GM23338 (cell line): ENCODE data around the gene MEIOC. TPM values are rescaled to one million over a fixed set of nuclear protein-coding genes. Genes with fewer than 3 reads are reported as not detected.

ENCODE experiments used
- ATAC-seq: fragments of 200-7000 bp; cut with Tn5 transposase; 3 replicates; pipeline ENCODE4 v1.9.1; 2020
- DNase-seq: peaks from one replicate; pipeline ENCODE4 v3.0.0-alpha.2; 2015; ENCODE audit warnings: low spot score
- H2AFZ ChIP-seq: fragments of 200-600 bp; sonication (generic); 2 replicates; pipeline ENCODE4 v1.8.0; 2016; ENCODE audit warnings: antibody characterized with exemption, mild to moderate bottlenecking, moderate library complexity
- H3F3A ChIP-seq: fragments of 200-600 bp; sonication (generic); replicated peaks from 2 replicates; pipeline ENCODE4 v1.8.0; 2017; ENCODE audit warnings: antibody characterized with exemption, mixed run types, low read depth
- H3K27ac ChIP-seq: fragments of 200-600 bp; sonication (generic); 2 replicates; pipeline ENCODE4 v1.6.1; 2016; ENCODE audit warnings: low read depth
- H3K27me3 ChIP-seq: fragments of 200-600 bp; sonication (generic); 2 replicates; pipeline ENCODE4 v1.8.0; 2016; ENCODE audit warnings: mild to moderate bottlenecking, mixed run types, moderate library complexity; ENCODE audit not compliant: insufficient read depth
- H3K36me3 ChIP-seq: fragments of 200-600 bp; sonication (generic); 2 replicates; pipeline ENCODE4 v1.8.0; 2016; ENCODE audit warnings: mild to moderate bottlenecking; ENCODE audit not compliant: insufficient read depth
- H3K4me1 ChIP-seq: fragments of 200-600 bp; sonication (generic); 2 replicates; pipeline ENCODE4 v1.8.0; 2016; ENCODE audit warnings: mild to moderate bottlenecking, moderate library complexity; ENCODE audit not compliant: insufficient read depth
- H3K4me2 ChIP-seq: fragments of 200-600 bp; sonication (generic); 2 replicates; pipeline ENCODE4 v1.7.1; 2017; ENCODE audit warnings: mixed run types
- H3K4me3 ChIP-seq: fragments of 200-600 bp; sonication (generic); 2 replicates; pipeline ENCODE4 v1.6.1; 2016; ENCODE audit warnings: mixed run types
- H3K79me2 ChIP-seq: fragments of 200-600 bp; sonication (generic); replicated peaks from 2 replicates; pipeline ENCODE4 v1.8.0; 2017; ENCODE audit warnings: mild to moderate bottlenecking; ENCODE audit not compliant: insufficient read depth
- H3K9me2 ChIP-seq: fragments of 200-600 bp; sonication (generic); 2 replicates; pipeline ENCODE4 v1.8.0; 2017; ENCODE audit not compliant: insufficient read depth
- H4K20me1 ChIP-seq: fragments of 200-600 bp; sonication (generic); replicated peaks from 2 replicates; pipeline ENCODE4 v1.8.0; 2017; ENCODE audit warnings: mild to moderate bottlenecking; ENCODE audit not compliant: insufficient read depth
- H3K27ac Mint-ChIP-seq: 2 replicates; pipeline ENCODE4 v1.8.0; 2020; ENCODE audit warnings: inconsistent platforms, mild to moderate bottlenecking, moderate library complexity, mixed read lengths
- H3K27me3 Mint-ChIP-seq: 3 replicates; pipeline ENCODE4 v1.8.0; 2022; ENCODE audit warnings: low read depth, mild to moderate bottlenecking, moderate library complexity, mixed read lengths, inconsistent platforms; ENCODE audit not compliant: insufficient read depth, poor library complexity
- H3K36me3 Mint-ChIP-seq: 3 replicates; pipeline ENCODE4 v1.8.0; 2021; ENCODE audit warnings: low read depth, mild to moderate bottlenecking, inconsistent platforms, moderate library complexity, mixed read lengths
- H3K4me1 Mint-ChIP-seq: 3 replicates; pipeline ENCODE4 v1.8.0; 2020; ENCODE audit warnings: mild to moderate bottlenecking, inconsistent platforms, mixed read lengths
- H3K4me3 Mint-ChIP-seq: 3 replicates; pipeline ENCODE4 v1.8.0; 2021; ENCODE audit warnings: moderate library complexity, mild to moderate bottlenecking, inconsistent platforms, mixed read lengths
- H3K9me3 Mint-ChIP-seq: 3 replicates; pipeline ENCODE4 v1.8.0; 2020; ENCODE audit warnings: moderate library complexity, mild to moderate bottlenecking, inconsistent platforms, mixed read lengths
- CREB1 ChIP-seq: fragments of 250-450 bp; sonication (Bioruptor Pico); IDR thresholded peaks from 2 replicates; pipeline ENCODE4 v1.5.0; 2020; ENCODE audit warnings: low read depth, mild to moderate bottlenecking, moderate library complexity
- CTCF ChIP-seq, 2 experiments: fragments of 200-600 bp in 1 of 2; sonication (generic) in 1 of 2; conservative IDR thresholded peaks; 2 replicates each; pipeline versions ENCODE4 v1.5.1 to v1.6.1; 2016 to 2017; ENCODE audit warnings: antibody characterized with exemption in 2 of 2, low read depth in 2 of 2, mild to moderate bottlenecking in 2 of 2, moderate library complexity in 1 of 2
- EZH2phosphoT487 ChIP-seq: fragments of 200-600 bp; sonication (generic); IDR thresholded peaks from one replicate; pipeline ENCODE4 v1.8.1; 2018; ENCODE audit warnings: antibody characterized with exemption; ENCODE audit not compliant: unreplicated experiment
- JUNB ChIP-seq: IDR thresholded peaks from one replicate; pipeline ENCODE4 v1.6.1; 2016; ENCODE audit warnings: antibody characterized with exemption; ENCODE audit not compliant: unreplicated experiment
- NANOG ChIP-seq: IDR thresholded peaks from 2 replicates; pipeline ENCODE4 v1.6.1; 2016; ENCODE audit warnings: antibody characterized with exemption, borderline replicate concordance
- POLR2AphosphoS5 ChIP-seq: IDR thresholded peaks from 2 replicates; pipeline ENCODE4 v1.6.1; 2016; ENCODE audit warnings: antibody characterized with exemption, low read depth
- REST ChIP-seq: IDR thresholded peaks from one replicate; pipeline ENCODE4 v1.6.1; 2018; ENCODE audit warnings: antibody characterized with exemption; ENCODE audit not compliant: unreplicated experiment
- STAT1 ChIP-seq: IDR thresholded peaks from one replicate; pipeline ENCODE4 v1.6.1; 2016; ENCODE audit warnings: antibody characterized with exemption; ENCODE audit not compliant: unreplicated experiment
- ZNF462 ChIP-seq: fragments of 250-450 bp; sonication (Bioruptor Pico); IDR thresholded peaks from 2 replicates; pipeline ENCODE4 v1.5.0; 2020; ENCODE audit warnings: mild to moderate bottlenecking, moderate library complexity
- polyA plus RNA-seq: library from polyadenylated mRNA; unstranded; fragments of >200 nt; fragmentation: Nextera tagmentation; extraction: Ambion mirVana; gene quantifications from 2 replicates; pipeline ENCODE4 v1.2.1, GENCODE V29; 2016
- total RNA-seq: library from RNA; depleted of rRNA; stranded (reverse); fragments of >200 nt; shearing (Covaris generic); gene quantifications from 2 replicates; pipeline ENCODE4 v1.2.3, GENCODE V29; 2014

MEIOC gene
- total and polyA plus RNA-seq, 2 experiments from 2014 or later: 2.1 to 23.8 TPM

GRCh38 chr17:44645341-44645740 lies 10.9 kb upstream of the MEIOC start (continued):
- TF ChIP-seq CTCF (conservative IDR thresholded peaks at IDR 0.05; ENCODE audit: low read depth in 2 of 2) (no peak), REST (no peak), POLR2AphosphoS5 (no peak)

- H3K79me2 ChIP-seq: no peaks in the 10 kb centered on the region
- Mint-ChIP-seq H3K36me3 (no peaks in the 10 kb centered on the region), H3K9me3 (no peaks in the 10 kb centered on the region), H3K4me1 (no peaks in the 10 kb centered on the region), H3K27ac (no peak overlapping the region), H3K4me3 (no peak overlapping the region), H3K27me3 (peaks cover 8% of the 10 kb centered on the region)
- H3F3A ChIP-seq: no peaks in the 10 kb centered on the region
- DNase-seq (no peak), ATAC-seq (no peak)
- no peak overlapping the region for H2AFZ ChIP-seq
- H3K9me2 ChIP-seq: no peaks in the 10 kb centered on the region
- H3K4me2 ChIP-seq: no peak overlapping the region
- H3K27me3 ChIP-seq: no peaks in the 10 kb centered on the region
- no peak overlapping the region for H3K4me3 ChIP-seq
- H4K20me1 ChIP-seq: no peaks in the 10 kb centered on the region
- no peak overlapping the region for H3K27ac ChIP-seq
- TF ChIP-seq EZH2phosphoT487: no peak
- no peak for TF ChIP-seq CREB1 (CRISPR knock-in tag)
- TF ChIP-seq ZNF462 (CRISPR knock-in tag): no peak
- no peak for TF ChIP-seq POLR2AphosphoS5
- TF ChIP-seq NANOG: no peak
- no peak for TF ChIP-seq CTCF (conservative IDR thresholded peaks at IDR 0.05; ENCODE audit: low read depth in 2 of 2)
- no peak for TF ChIP-seq STAT1
- no peak for TF ChIP-seq JUNB
- H3K4me1 ChIP-seq: no peaks in the 10 kb centered on the region
- no peaks in the 10 kb centered on the region for H3K36me3 ChIP-seq
These were observed 10.0 kb upstream of the MEIOC start for GRCh38 chr17:44646280-44646679.
